ENCODE measurements around the gene ADTRP.
A peak's percentile ranks its signal among the peaks of the same experiment; 100 is the strongest.

The ADTRP gene

GRCh38 chr6:11774426-11774825 lies 4.2 kb downstream of the ADTRP start:
- ChIA-PET POLR2A (no interaction called here), CTCF (interaction anchor here (1.1 kb wide), 1 partner anchor 9 kb away, joined by 3 read pairs; no protein-coding TSS in a partner anchor)
- H3K27ac ChIP-seq (ENCODE audit: extremely low read depth, low read depth, low read length), result no peak overlapping the region
- no peak overlapping the region for H3K4me3 ChIP-seq (ENCODE audit: low read depth, low read length)
- H3K36me3 ChIP-seq (ENCODE audit: control insufficient read depth in 2 of 2, insufficient read depth in 1 of 2, low read length in 2 of 2), result no peaks in the 10 kb centered on the region
- TF ChIP-seq SETDB1 (IDR thresholded peaks at IDR 0.05; ENCODE audit: insufficient read length, low read length), result no peak
- no peak for TF ChIP-seq ZNF561 (tag by site-specific recombination; IDR thresholded peaks at IDR 0.05; ENCODE audit: borderline replicate concordance)
- no peak for TF ChIP-seq ZNF558 (tag by site-specific recombination; IDR thresholded peaks at IDR 0.05)
- TF ChIP-seq ZNF692 (tag by site-specific recombination; IDR thresholded peaks at IDR 0.05), result no peak
- no peak for TF ChIP-seq ZNF214 (tag by site-specific recombination; IDR thresholded peaks at IDR 0.05; ENCODE audit: borderline replicate concordance)
- TF ChIP-seq ZNF184 (tag by site-specific recombination; IDR thresholded peaks at IDR 0.05), result no peak
- no peak for TF ChIP-seq ZNF398 (tag by site-specific recombination; IDR thresholded peaks at IDR 0.05)
- no peaks in the 10 kb centered on the region for H3K9me3 ChIP-seq (ENCODE audit: control insufficient read depth, insufficient read depth, low read depth, low read length)
- peaks cover 7% of the 10 kb centered on the region for H3K4me1 ChIP-seq (ENCODE audit: control insufficient read depth, insufficient read depth, low read length)

GRCh38 chr6:11773581-11773980 lies 5.0 kb downstream of the ADTRP start:
- H3K36me3 ChIP-seq (ENCODE audit: control insufficient read depth in 2 of 2, insufficient read depth in 1 of 2, low read length in 2 of 2), result no peaks in the 10 kb centered on the region
- H3K4me1 ChIP-seq (ENCODE audit: control insufficient read depth, insufficient read depth, low read length), result peaks cover 2% of the 10 kb centered on the region; the same call in 1 of the 2 replicates
- no peak for TF ChIP-seq RBAK (tag by site-specific recombination; IDR thresholded peaks at IDR 0.05)
- peak; percentile 47; the same call in 1 of the 2 replicates for TF ChIP-seq ZNF768 (tag by site-specific recombination; IDR thresholded peaks at IDR 0.05)
- ChIA-PET CTCF (interaction anchor here (1.1 kb wide), 1 partner anchor 10 kb away, joined by 3 read pairs; no protein-coding TSS in a partner anchor), POLR2A (no interaction called here)
- no peak overlapping the region for H3K27ac ChIP-seq (ENCODE audit: extremely low read depth, low read depth, low read length)
- H3K4me3 ChIP-seq (ENCODE audit: low read depth, low read length), result no peak overlapping the region
- H3K9me3 ChIP-seq (ENCODE audit: control insufficient read depth, insufficient read depth, low read depth, low read length), result no peaks in the 10 kb centered on the region

GRCh38 chr6:11773013-11773412 lies 5.6 kb downstream of the ADTRP start:
- Histone ChIP-seq H3K9me3 (ENCODE audit: control insufficient read depth, insufficient read depth, low read depth, low read length) (no peaks in the 10 kb centered on the region), H3K36me3 (ENCODE audit: control insufficient read depth in 2 of 2, insufficient read depth in 1 of 2, low read length in 2 of 2) (no peaks in the 10 kb centered on the region), H3K4me1 (ENCODE audit: control insufficient read depth, insufficient read depth, low read length) (peaks cover 2% of the 10 kb centered on the region; the same call in 1 of the 2 replicates), H3K4me3 (ENCODE audit: low read depth, low read length) (no peak overlapping the region), H3K27ac (ENCODE audit: extremely low read depth, low read depth, low read length) (no peak overlapping the region)
- TF ChIP-seq ZNF513 (tag by site-specific recombination; IDR thresholded peaks at IDR 0.05) (peak; percentile 74), REPIN1 (tag by site-specific recombination; IDR thresholded peaks at IDR 0.05; ENCODE audit: low read depth) (no peak), ZNF394 (tag by site-specific recombination; IDR thresholded peaks at IDR 0.05; ENCODE audit: borderline replicate concordance) (no peak), ZNF76 (tag by site-specific recombination; IDR thresholded peaks at IDR 0.05; ENCODE audit: borderline replicate concordance, low read depth) (no peak)
- TF ChIP-seq, protein P1, sequence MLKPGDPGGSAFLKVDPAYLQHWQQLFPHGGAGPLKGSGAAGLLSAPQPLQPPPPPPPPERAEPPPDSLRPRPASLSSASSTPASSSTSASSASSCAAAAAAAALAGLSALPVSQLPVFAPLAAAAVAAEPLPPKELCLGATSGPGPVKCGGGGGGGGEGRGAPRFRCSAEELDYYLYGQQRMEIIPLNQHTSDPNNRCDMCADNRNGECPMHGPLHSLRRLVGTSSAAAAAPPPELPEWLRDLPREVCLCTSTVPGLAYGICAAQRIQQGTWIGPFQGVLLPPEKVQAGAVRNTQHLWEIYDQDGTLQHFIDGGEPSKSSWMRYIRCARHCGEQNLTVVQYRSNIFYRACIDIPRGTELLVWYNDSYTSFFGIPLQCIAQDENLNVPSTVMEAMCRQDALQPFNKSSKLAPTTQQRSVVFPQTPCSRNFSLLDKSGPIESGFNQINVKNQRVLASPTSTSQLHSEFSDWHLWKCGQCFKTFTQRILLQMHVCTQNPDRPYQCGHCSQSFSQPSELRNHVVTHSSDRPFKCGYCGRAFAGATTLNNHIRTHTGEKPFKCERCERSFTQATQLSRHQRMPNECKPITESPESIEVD (tag by site-specific recombination; IDR thresholded peaks at IDR 0.05), result no peak
- POLR2A ChIA-PET, result no interaction called here
- CTCF ChIA-PET, result interaction anchor here (0.7 to 1.8 kb wide), 4 partner anchors 37 to 237 kb away, joined by 3 to 6 read pairs (median 4); no protein-coding TSS in a partner anchor

Data from HEK293 (cell line).